ENCODE measurements around the gene FRY.

Gene FRY

DNA sequence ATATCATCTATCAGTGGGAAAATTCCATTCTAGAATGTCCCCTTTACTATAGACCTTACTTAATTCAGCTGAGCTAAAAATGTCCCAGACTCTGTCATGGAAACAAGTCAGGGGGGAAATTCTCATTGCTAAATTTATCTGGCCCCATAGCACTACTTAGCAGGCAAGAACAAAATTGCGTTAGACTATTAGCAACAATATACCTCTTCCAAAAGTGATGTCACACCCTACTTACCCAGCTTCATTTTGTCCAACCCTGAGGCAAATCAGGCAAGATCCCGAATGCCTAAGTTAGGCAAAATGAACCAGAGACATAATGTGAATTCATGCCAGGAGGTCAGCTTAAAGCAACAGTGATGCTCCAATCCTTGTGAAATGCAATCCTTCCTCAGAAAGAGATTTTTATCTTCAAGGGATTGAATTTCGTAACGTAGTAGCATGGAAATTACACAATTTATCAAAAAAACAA lies 93.7 kb downstream of the FRY start:
- intact Hi-C loops (cut with DNase I), result no loop called here
- no peak for DNase-seq

DNA sequence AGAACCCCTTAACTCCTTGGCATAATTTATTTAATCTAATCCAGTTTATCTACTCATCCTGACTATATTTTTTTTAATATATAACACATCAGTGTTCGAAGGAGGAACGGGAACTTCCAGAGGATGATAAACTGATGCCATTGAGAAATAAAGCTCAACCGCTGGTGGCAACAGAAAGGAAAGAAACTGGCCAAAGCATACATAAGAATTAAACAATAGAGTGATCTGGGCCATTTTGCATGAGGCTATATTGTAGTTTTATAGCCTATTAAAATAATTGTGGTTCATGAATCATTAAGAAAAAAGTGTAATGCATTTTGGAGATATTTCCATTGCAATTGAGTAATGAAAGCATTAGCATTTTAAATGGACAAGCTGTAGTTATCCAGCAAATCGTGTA lies 94.2 kb downstream of the FRY start:
- no peak for DNase-seq
- intact Hi-C loops (cut with DNase I), result no loop called here

DNA sequence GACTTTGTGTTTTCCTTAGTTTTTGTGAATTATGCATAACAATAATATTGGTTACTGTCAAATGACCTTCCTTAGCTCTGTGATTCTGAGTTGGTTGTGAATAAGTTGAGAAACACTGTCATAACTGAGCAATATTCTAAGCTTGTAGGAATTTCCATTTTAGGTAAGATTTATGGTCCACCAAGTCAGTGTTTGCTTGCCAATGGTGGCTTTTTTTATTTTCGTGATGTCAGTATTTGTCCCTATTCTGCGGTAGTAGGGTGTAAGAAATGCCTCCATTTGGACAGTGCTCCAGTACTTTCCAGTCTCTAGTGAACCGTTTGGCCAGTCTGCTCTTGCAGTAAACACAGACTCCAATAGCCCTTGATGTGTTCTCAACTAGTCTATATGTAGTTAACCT lies 94.7 kb downstream of the FRY start:
- intact Hi-C loops (cut with DNase I), result no loop called here
- no peak for DNase-seq

DNA sequence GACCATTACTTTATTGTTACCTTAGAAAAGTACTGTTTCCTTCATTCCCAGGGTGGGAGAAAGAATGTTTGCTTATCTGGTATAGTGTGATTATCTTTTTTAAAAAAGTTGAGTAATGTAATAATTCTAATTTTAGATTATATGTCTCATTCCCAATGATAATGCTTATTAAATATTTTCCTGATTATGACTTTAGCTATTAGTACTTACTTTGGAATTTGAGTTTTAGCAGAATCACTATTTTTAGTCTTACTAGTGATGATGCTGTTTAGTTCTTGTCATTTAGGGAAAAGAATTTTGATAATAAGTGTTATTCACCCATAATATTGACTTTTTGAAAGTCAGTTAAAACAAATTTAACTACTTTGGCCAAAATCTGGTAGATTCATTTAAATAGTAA lies 95.2 kb downstream of the FRY start:
- no peak for DNase-seq
- intact Hi-C loops (cut with DNase I), result no loop called here

DNA sequence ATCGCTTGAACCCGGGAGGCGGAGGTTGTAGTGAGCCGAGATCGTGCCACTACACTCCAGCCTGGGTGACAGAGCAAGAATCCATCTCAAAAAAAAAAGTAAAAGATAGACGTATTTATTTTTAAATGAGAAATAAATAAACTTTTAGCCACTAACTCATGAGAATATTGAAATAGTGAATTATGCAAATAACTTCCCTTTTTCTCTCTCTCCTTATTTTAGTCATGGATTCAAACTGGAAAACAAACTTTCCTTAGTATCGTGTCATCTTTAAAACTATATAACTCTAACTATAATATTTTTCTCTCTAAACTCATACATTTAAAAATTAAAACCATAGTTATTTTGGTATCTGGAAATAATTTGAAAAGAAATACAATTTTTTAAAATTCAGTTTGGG lies 96.1 kb downstream of the FRY start:
- DNase-seq, result no peak
- intact Hi-C loops (cut with DNase I), result no loop called here

DNA sequence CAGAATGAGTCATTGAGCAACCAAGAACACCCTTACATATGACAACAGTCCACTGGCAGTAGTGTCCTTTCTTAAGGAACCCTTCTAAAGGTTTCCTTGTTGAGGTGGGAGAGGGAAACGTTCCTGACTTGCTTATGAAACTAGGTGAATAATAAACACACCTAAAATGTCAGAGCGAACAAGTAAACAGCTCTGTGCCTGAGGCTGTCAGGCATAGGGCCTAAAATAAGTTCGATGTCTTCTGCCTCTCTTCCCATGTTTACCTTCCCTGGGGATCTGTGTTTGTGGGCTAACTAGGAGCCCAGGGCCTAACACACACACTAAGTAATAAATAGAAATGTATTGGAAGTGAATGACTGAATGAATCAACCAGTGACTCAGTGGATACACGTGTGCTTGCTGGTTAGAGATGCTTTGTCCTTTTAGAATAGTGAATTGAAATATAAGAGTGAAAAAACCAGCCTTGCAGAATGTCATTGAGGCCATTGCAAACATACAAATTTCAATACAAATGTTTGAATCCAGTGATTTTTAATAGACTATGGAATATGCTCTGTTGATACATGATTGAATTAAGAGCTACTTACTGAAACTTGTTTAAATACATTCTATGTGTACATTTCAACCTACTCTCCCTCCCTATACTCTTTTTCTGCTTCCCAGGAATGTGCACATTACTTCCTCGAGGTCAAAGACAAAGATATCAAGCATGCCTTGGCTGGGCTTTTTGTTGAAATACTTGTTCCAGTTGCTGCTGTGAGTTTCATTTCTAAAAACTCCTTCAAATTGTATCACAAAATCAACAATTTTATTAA lies 102.9 kb downstream of the FRY start:
- no peak for DNase-seq

DNA sequence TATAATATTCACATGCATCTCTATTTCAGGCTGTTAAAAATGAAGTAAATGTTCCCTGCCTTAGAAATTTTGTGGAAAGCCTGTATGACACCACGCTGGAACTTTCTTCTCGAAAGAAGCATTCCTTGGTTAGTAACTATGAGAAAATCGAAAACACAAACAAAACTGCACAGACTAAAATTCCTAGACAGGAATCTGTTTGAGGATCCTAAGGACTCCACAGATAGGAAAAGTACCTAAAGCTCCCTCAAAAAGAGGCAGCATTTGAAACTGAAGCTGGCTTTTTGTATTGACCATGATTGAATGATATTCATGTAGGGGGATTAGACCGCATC lies 103.4 kb downstream of the FRY start:
- no peak for DNase-seq
- intact Hi-C loops (cut with DNase I), result no loop called here

More for the DNA sequence above, 102.9 kb downstream of the FRY start:
- intact Hi-C loops (cut with DNase I), result no loop called here

DNA sequence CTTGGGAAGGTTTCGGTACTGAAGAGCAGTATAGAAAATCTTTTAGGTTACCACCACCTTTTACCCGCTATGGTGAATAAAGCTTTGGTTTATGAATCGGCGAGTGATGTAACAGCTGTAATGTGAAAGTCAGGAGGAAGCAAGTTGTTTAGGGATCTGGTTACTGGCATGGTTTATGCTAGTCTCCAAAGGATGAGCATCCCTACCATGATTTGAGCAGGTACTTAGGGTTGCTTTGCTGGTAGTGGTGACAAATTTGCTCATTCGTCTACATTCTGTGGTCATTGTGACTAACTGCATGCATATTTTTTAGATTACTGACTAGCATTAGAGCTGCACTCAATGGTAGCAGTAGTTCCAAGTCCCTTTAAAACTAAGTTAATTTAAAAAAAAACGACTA lies 104.1 kb downstream of the FRY start:
- no peak for DNase-seq
- intact Hi-C loops (cut with DNase I), result no loop called here

DNA sequence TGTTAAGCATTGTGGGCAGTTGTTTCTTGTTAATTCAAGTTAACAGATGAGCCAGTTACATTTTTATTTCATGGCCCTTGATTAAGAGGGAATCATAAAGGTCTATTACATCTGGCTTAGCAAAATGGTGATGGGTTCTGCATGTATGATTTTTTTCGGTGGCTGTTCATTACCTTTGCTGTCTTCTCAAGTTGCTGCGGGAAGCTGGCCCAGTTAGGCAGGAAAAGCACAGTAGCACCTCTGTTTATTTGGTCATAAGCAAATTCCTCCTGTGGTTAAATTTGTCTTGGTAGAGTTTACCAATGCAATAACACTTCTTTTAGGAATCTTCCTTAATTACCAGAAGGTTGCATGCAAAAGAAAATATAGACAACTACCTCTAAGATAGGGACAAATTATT lies 104.5 kb downstream of the FRY start:
- intact Hi-C loops (cut with DNase I), result no loop called here
- DNase-seq, result no peak

DNA sequence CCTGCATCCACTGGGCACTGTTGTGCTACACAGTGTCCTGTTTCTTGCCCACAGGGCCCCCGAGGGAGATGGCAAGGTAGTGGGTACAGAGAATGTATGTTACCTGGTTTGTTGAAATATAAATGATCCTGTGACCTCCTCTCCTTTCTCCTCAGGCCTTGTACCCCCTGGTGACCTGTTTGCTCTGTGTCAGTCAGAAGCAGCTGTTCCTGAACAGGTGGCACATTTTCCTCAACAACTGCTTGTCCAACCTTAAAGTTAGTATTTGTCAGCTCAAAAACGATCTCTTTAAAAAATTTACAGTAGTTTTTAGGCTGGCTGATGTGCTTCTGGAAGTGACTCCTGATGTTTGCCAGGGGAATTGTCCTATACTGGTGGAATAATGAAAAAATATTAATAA lies 105.1 kb downstream of the FRY start:
- DNase-seq, result no peak
- intact Hi-C loops (cut with DNase I), result no loop called here

DNA sequence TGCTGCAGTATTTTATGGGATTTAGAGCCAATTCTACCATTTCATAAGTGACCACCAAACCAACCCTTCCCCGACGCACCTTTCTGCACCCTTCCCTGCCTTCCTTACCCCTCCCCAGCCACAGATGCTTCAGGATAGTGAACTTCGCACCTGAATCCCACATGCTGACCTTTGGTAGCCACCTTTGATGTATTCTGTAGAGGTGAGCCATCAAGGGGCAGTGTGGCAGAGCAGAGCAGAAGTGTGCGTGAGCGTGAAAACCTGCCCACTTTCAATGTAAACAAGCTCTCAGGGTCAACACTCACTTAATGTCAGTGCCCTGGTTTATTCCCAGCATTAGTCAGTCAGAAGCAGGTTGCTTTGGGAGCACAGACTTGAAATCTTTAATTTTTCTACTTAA lies 107.7 kb downstream of the FRY start:
- no peak for DNase-seq
- intact Hi-C loops (cut with DNase I), result no loop called here

DNA sequence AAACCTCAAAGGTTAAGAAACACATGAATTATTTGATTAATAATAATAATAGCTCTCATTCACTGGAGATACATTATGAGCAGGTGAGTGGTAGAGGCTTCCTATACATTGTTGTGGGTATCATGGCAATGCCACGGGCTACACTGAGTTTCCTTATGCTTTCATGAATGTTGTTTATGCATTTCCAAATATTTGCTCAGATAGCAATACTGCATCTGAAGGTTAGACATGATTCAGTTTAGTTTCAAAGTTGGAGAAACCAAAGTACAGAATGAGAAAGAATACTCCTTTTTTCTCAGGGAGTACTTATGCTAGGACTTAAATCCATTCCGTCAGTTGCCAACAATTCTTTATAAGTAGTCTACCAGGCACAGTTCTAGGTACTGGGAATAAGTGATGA lies 108.5 kb downstream of the FRY start:
- DNase-seq, result no peak
- intact Hi-C loops (cut with DNase I), result no loop called here

DNA sequence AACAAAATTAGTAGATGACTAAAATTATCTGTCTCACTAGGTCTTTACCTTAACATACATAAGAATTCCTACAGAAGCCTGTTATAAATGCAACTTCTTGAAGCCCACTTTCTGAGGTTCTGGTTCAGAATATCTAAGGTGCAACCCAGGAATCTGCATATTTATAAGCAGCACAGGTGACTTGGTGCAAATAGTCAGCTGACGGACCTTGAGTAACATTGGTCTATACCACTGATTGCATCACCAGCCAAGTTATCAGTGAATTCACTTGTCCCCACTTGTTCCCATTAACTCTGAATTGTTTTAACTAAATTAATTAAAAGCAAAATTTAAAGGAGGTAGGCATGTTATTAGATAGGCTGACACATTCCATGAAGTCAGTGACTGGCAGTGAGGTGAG lies 109.9 kb downstream of the FRY start:
- no peak for DNase-seq
- intact Hi-C loops (cut with DNase I), result no loop called here

DNA sequence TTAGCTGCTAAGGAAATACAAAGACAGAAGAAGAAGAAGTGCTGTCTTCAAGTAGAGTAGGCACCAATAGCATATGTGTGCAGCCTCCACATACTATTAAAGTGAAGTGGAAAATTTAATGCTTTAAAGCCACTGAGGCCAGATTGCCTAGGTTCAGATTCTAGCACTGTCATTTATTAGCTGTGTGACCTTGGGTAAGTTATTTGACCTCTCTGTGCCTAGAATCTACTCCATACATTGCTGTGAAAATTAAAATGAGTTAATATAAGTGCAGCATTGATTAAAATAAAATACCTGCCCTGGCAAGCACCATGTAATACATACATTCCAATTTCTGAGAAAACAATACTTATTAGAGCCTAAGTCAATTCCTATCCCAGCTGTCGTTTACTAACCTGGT lies 110.5 kb downstream of the FRY start:
- intact Hi-C loops (cut with DNase I), result no loop called here
- DNase-seq, result no peak

DNA sequence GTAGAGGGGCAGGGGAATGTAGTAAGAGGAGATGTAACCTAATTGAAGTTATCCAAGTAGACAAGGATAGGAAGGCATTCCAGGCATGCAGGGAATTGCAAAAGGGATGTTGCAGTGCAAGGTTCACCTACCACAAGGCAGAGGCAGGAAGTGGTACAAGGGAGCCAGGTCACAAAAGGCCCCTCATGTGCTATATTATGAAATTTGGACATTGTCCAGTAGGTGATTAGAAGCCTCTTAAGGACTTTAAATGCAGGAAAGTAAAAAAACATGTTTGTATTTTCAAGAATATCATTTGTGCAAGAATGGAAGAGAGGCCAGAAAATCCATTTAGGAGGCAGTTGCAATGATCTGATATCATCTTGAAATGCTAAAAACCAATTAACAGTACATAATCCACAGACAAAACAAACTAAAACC lies 111.4 kb downstream of the FRY start:
- no peak for DNase-seq
- intact Hi-C loops (cut with DNase I), result no loop called here

DNA sequence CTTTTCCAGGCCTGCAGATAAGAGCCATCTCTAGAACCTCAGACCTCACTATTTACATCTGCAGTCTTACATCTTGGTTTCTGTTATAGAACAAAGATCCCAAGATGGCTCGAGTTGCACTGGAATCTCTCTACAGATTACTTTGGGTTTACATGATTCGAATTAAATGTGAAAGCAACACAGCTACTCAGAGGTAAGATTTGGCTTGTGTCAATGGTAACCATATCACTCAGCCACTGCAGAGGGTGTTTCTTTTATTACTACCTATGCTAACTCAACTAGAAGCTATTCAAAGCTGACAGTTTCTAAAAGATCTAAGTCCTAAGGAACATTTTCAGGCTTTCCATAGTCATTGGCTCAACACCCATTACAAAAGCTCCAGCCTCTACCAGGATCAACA lies 115.6 kb downstream of the FRY start:
- intact Hi-C loops (cut with DNase I), result no loop called here
- DNase-seq, result no peak

DNA sequence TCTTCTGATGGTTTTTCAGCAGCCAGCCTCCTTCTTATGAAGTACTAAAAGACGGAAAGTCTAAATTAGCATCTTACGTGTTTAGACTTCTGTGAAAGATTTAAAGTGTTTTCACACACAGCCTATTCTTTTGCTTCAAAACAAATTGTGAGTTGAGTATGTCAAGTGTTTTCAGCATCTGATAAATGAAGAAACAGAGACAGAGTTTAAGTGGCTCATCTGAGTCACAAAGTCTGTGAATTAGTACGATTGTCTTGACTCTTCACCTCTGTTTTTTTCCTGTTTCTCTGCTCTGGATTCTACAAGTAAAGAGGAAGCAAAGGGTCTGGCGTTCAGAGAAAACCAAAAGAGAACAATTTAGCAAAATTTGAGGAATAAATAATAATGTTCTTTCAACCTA lies 116.4 kb downstream of the FRY start:
- intact Hi-C loops (cut with DNase I), result no loop called here

DNA sequence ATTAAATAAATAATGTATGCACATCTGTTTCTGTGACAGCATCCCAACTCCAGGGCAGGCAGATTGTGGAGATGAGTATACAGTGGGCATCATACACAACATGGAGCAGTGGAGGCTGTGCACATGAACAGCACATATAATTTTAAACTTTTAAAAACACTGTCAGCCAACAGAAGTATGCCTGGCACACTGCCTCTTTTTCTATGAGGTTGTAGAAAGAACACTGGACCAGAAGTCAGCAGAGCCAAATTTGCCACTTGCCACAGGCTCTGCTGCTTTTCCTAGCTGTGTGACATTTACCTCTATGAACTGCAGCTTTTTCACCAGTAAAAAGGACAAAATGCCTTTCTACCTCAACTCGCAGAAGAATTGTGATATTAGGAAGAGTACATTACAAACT lies 118.7 kb downstream of the FRY start:
- intact Hi-C loops (cut with DNase I), result no loop called here
- no peak for DNase-seq

More for the DNA sequence above, 116.4 kb downstream of the FRY start:
- no peak for DNase-seq

DNA sequence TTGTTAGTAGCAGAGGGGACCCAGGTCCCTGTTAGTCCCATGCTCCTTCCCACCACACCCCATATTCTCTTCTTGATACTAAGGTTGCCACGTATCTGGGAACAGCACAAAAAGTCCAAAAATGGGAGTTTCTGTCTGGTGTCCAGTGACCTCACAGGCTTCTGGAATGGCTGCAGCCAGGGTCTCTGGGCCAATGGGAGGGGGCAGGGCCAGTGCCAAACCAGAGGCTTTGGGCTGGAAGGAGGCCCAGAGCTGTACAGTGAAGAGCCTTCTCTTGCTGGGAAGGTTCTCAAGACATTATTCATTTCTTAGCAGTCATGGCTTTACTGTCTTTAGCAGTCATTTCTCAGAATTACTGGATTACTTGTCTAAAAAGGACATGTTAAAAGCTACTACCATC lies 119.2 kb downstream of the FRY start:
- DNase-seq, result peak in 2 of 10 donors; percentile 26 to 77
- intact Hi-C loops (cut with DNase I), result no loop called here

DNA sequence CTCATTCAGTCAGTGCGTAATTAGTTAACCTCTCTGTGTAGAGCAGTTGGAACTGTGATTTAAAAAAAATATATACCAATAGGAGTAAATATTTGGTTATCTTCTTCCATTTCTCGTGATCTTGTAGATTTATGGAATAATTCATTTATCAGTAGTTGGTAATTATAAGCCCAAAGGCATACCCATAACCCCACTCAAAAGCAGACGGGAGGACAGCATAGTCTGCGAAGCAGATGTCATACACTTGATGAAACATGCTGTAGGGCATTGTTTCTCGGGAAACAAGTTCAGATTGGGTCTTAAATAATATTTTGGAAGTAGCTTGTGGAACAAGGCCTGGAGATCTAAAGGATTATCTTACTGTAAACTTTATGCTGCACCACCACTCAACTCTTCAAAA lies 119.7 kb downstream of the FRY start:
- DNase-seq, result no peak
- intact Hi-C loops (cut with DNase I), result no loop called here

DNA sequence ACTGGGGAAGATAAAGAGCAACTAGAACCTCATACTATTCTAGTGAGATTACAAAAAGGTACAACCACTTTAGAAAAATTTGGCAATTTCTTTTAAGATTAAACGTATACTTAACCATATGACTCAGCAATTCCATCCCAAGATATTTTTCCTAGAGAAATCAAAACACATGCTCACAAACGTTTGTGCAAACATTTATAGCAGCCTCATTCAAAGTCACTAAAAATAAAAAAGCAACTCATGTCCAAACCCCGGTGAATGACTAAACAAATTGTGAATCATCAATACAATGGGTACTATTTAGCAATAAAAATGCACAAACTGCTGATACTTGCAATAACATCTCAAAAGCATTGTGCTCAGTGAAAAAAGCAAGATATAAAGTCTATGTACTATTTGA lies 121.5 kb downstream of the FRY start:
- intact Hi-C loops (cut with DNase I), result no loop called here
- no peak for DNase-seq

DNA sequence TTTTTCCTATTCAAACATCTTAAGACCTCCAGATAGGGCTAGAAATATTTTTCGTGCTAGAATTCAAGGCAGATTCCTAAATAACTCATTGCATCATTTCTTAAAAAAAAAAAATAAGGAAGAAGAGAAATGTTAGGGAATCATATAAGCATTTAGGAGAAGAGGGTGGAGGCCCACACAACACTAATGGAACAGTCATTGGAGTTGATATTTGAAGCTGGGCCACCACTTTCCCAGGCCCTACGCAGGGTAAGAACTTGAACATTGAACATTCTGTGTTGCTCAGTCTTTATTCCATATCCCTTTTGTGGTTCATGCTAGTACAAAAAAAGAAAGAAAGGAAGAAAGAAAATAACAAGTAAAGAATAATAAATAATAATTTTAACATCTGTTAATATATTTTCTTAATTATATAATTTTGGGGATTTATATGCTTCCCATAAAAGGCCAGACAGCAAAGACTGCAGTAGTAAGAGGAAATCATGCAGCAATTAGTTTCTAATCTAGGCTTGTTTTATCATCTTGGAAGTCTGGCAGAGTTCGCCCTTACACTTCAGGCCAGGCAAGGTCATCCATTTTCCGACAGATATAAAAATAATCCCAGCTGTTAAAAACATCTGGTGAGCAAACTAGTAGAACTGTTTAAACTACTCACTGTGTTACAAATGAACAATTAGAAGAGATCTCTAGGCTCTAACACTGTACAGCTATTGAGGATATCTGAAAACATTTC lies 127.7 kb downstream of the FRY start:
- no peak for DNase-seq
- intact Hi-C loops (cut with DNase I), result no loop called here

Data from posterior cingulate gyrus (tissue), 11 donors.